HG02588 (cell line): ENCODE results near the gene NAALADL2.
"Not testable (repeated sequence)": the region's sequence is repeated elsewhere in the genome, so short reads cannot be mapped to it uniquely, and the experiment has no call there.

Experiments used
- ATAC-seq: cut with Tn5 transposase; IDR thresholded peaks from one replicate; pipeline ENCODE4 v1.9.1; 2021; ENCODE audit warnings: mild to moderate bottlenecking, moderate library complexity; ENCODE audit not compliant: unreplicated experiment

NAALADL2 gene

GRCh38 chr3:175346573-175347356 is 487.6 kb downstream of the NAALADL2 start:
- no peak for ATAC-seq

- no peak for ATAC-seq
These were observed 490.0 kb downstream of the NAALADL2 start for GRCh38 chr3:175349168-175349567.

GRCh38 chr3:175355801-175356335 is 496.7 kb downstream of the NAALADL2 start:
- ATAC-seq: no peak

GRCh38 chr3:175356899-175357324 is 497.8 kb downstream of the NAALADL2 start:
- ATAC-seq: no peak

GRCh38 chr3:175357758-175358157 is 498.6 kb downstream of the NAALADL2 start:
- no peak for ATAC-seq

- no peak for ATAC-seq
These were observed 499.8 kb downstream of the NAALADL2 start for GRCh38 chr3:175358935-175359334.

- ATAC-seq: not testable (repeated sequence)
These were observed 511.3 kb downstream of the NAALADL2 start for GRCh38 chr3:175370426-175370825.

- ATAC-seq: not testable (repeated sequence)
These were observed 512.1 kb downstream of the NAALADL2 start for GRCh38 chr3:175371187-175371586.

- no peak for ATAC-seq
These were observed 515.6 kb downstream of the NAALADL2 start for GRCh38 chr3:175374705-175375104.

- ATAC-seq: peak; percentile 70
These were observed 519.2 kb downstream of the NAALADL2 start for GRCh38 chr3:175378348-175378747.

GRCh38 chr3:175381685-175382084 is 522.6 kb downstream of the NAALADL2 start:
- no peak for ATAC-seq

GRCh38 chr3:175383371-175383770 is 524.2 kb downstream of the NAALADL2 start:
- no peak for ATAC-seq

GRCh38 chr3:175383813-175384212 is 524.7 kb downstream of the NAALADL2 start:
- no peak for ATAC-seq

- ATAC-seq: no peak
These were observed 525.4 kb downstream of the NAALADL2 start for GRCh38 chr3:175384569-175384968.

- no peak for ATAC-seq
These were observed 527.5 kb downstream of the NAALADL2 start for GRCh38 chr3:175386630-175387029.

- no peak for ATAC-seq
These were observed 530.4 kb downstream of the NAALADL2 start for GRCh38 chr3:175389560-175389959.

- no peak for ATAC-seq
These were observed 532.5 kb downstream of the NAALADL2 start for GRCh38 chr3:175391601-175392000.

- ATAC-seq: no peak
These were observed 533.5 kb downstream of the NAALADL2 start for GRCh38 chr3:175392653-175393052.

- ATAC-seq: no peak
These were observed 538.2 kb downstream of the NAALADL2 start for GRCh38 chr3:175397372-175397771.

- ATAC-seq: no peak
These were observed 539.5 kb downstream of the NAALADL2 start for GRCh38 chr3:175398676-175399075.

GRCh38 chr3:175399156-175399840 is 540.2 kb downstream of the NAALADL2 start:
- no peak for ATAC-seq

GRCh38 chr3:175404027-175404426 is 544.9 kb downstream of the NAALADL2 start:
- ATAC-seq: no peak
